Putamen (tissue), 1 donor: Measurements from ENCODE around the gene TYW1.
"Not testable (repeated sequence)": the region's sequence is repeated elsewhere in the genome, so short reads cannot be mapped to it uniquely, and the experiment has no call there.

Experiments used
- DNase-seq: peaks from one replicate; pipeline ENCODE4 v3.0.0-alpha.2; 2016; ENCODE audit warnings: low spot score

Gene TYW1

DNA sequence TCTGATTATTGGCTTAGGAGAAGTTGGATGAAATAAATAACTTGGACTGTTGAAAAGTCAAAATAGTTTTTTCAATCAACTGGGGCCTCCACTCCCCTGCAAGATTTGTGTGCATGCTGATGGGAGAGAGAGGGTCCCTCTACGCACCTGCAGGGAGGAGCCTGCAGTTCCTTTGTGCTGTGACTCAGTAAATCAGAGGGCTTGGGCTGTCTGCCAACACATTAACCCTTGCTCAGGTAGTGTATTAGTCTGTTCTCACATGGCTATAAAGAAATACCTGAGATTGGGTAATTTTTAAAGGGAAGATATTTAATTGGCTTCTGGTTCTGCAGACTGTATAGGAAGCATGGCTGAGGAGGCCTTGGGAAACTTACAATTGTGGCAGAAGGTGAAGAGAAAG is 261.1 kb downstream of the TYW1 start:
- not testable (repeated sequence) for DNase-seq

DNA sequence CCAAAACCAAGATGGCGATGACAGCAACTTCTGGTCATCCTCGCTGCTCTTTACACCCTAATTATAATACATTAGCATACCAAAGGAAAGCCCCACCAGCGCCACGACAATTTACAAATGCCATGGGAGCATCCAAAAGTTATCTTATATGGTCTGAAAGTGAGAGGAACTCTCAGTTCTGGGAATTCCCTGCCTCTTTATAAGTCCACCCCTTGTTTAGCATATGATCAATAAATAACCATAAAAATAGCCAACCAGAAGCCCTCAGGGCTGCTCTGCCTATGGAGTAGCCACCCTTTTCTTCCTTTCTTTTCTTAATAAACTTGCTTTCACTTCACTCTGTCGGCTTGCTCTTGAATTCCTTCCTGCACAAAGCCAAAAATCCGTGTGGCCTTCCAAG is 262.7 kb downstream of the TYW1 start:
- not testable (repeated sequence) for DNase-seq

DNA sequence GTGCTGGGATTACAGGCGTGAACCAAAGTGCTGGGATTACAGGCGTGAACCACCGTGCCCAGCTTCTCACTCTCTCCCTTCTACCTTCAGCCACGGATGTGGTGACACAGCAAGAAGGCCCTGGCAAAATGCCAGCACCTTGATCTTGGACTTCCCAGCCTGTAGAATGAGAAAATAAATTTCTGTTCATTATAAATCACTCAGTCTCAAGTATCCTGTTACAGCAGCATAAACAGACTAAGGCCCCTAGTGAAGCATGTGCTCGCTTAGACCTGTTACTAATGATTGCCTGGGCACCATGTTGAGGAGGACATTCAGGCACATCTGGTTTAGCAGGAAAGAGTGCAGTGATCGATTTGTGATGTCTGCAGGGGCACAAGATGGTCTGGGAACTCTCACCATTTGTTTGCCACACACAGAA is 263.5 kb downstream of the TYW1 start:
- not testable (repeated sequence) for DNase-seq

- DNase-seq: not testable (repeated sequence)
These were observed 267.4 kb downstream of the TYW1 start for GRCh38 chr7:67264000-67264399.

DNA sequence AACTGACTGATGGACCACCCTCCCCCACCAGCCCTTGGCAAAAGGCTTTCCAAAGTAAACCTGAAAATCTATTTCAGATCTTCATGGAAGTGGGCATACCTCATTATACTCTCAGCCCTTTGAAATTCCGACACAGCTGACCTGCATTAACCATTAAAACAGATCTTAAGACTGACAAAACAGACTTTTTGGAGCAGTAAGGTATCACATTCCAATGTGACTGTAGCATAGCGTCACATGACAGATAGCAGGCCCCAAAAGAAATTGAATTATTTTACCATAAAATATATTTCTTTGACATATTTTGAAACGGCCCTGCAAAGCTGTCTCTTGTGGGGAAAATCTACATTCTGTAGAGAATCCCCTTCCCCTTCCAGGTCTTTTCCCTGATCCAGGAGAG is 269.4 kb downstream of the TYW1 start:
- not testable (repeated sequence) for DNase-seq

- peak; percentile 5 for DNase-seq
These were observed 271.3 kb downstream of the TYW1 start for GRCh38 chr7:67267914-67268313.

DNA sequence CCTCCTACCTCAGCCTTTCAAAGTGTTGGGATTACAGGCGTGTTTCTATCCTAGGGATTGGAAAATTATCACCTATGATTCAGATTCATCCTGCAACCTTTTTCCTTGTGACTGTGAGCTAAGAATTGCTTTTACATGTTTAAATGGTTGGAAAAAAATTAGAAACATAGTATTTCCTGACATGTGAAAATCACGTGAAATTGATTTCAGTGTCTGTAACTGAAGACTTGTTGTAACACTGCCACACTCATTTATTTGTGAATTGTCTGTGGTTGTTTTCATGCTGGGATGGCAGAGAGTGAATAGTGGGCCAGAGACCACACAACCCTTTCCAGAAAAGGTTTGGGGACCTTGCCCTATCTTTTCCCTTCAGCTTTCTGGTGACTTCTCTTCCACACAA is 273.3 kb downstream of the TYW1 start:
- DNase-seq: not testable (repeated sequence)
